Breast epithelium (tissue), 3 donors: ENCODE results near the gene CCL17.

Experiments used
- CTCF ChIP-seq, 3 donors: fragments of 450-650 bp; IDR thresholded peaks; one replicate each; pipeline ENCODE4 v1.5.1; 2016 to 2017; ENCODE audit warnings: antibody characterized with exemption in 3 of 3, mild to moderate bottlenecking in 3 of 3, moderate library complexity in 3 of 3
- POLR2A ChIP-seq: fragments of 450-650 bp; IDR thresholded peaks from one replicate; pipeline ENCODE4 v1.6.1; 2016; ENCODE audit warnings: antibody characterized with exemption, mild to moderate bottlenecking, moderate library complexity

- no peak for TF ChIP-seq CTCF (IDR thresholded peaks at IDR 0.05)
- no peak for TF ChIP-seq POLR2A
Observed at GRCh38 chr16:57434003-57434402, 29.4 kb downstream of the CCL17 start.
